Right lobe of liver (tissue), 4 donors: ENCODE measurements around the gene RBP5.

Experiments used
- CTCF ChIP-seq, 4 donors: fragments of 200-600 bp in 3 of 4; fragments of 450-650 bp in 1 of 4; IDR thresholded peaks; one replicate each; pipeline versions ENCODE4 v1.5.1 to v1.8.0; 2016 to 2022; ENCODE audit warnings: antibody characterized with exemption in 4 of 4, mild to moderate bottlenecking in 2 of 4
- POLR2A ChIP-seq: fragments of 450-650 bp; IDR thresholded peaks from one replicate; pipeline ENCODE4 v1.6.1; 2017; ENCODE audit warnings: antibody characterized with exemption, mild to moderate bottlenecking
- donor health status: DM: no; HTN: no; CAD: no.
- donor health status: DM: no; HTN: no; CAD: no.
- donor health status: DM: no; HTN: yes; CAD: no.

- TF ChIP-seq CTCF (IDR thresholded peaks at IDR 0.05) (no peak), POLR2A (no peak)
These were observed 14.9 kb upstream of the RBP5 start for GRCh38 chr12:7143564-7143963.
